ENCODE data around the gene OSER1. TPM values are rescaled to one million over a fixed set of nuclear protein-coding genes. Genes with fewer than 3 reads are reported as not detected.
"Not testable (repeated sequence)": the region's sequence is repeated elsewhere in the genome, so short reads cannot be mapped to it uniquely, and the experiment has no call there.

Gene OSER1
- 28.5 and 33.0 TPM in 2 replicates for total RNA-seq (2014; rRNA removed; shearing (Covaris generic))

GRCh38 chr20:44210406-44211176 lies at the start of gene OSER1:
OSER1 (minus strand) TSS chr20:44210771; CDS start chr20:44206957, 3,814 bp downstream.
- peak; percentile 100 for DNase-seq
- Histone ChIP-seq H3K4me3 (ENCODE audit: insufficient read depth, low read depth, low read length) (peak within 1 kb of the TSS; percentile 97), H3K36me3 (replicated peaks; ENCODE audit: control insufficient read depth, insufficient read depth, low read length) (no peaks in the 10 kb centered on the region; the same call in none of the 2 replicates), H3K27me3 (ENCODE audit: control insufficient read depth, insufficient read depth, low read length) (no peaks in the 10 kb centered on the region)

- Histone ChIP-seq H3K27me3 (ENCODE audit: control insufficient read depth, insufficient read depth, low read length) (no peaks in the 10 kb centered on the region), H3K36me3 (replicated peaks; ENCODE audit: control insufficient read depth, insufficient read depth, low read length) (no peaks in the 10 kb centered on the region), H3K4me3 (ENCODE audit: insufficient read depth, low read depth, low read length) (no peak overlapping the region)
- DNase-seq: no peak
Observed at GRCh38 chr20:44258226-44258890, 47.8 kb upstream of the OSER1 start.

GRCh38 chr20:44256961-44257360 lies 46.4 kb upstream of the OSER1 start:
- Histone ChIP-seq H3K27me3 (ENCODE audit: control insufficient read depth, insufficient read depth, low read length) (no peaks in the 10 kb centered on the region), H3K4me3 (ENCODE audit: insufficient read depth, low read depth, low read length) (no peak overlapping the region), H3K36me3 (replicated peaks; ENCODE audit: control insufficient read depth, insufficient read depth, low read length) (no peaks in the 10 kb centered on the region)
- no peak for DNase-seq

- Histone ChIP-seq H3K36me3 (replicated peaks; ENCODE audit: control insufficient read depth, insufficient read depth, low read length) (no peaks in the 10 kb centered on the region), H3K4me3 (ENCODE audit: insufficient read depth, low read depth, low read length) (no peak overlapping the region), H3K27me3 (ENCODE audit: control insufficient read depth, insufficient read depth, low read length) (no peaks in the 10 kb centered on the region)
- DNase-seq: no peak
Observed at GRCh38 chr20:44255942-44256341, 45.4 kb upstream of the OSER1 start.

- Histone ChIP-seq H3K4me3 (ENCODE audit: insufficient read depth, low read depth, low read length) (no peak overlapping the region), H3K36me3 (replicated peaks; ENCODE audit: control insufficient read depth, insufficient read depth, low read length) (no peaks in the 10 kb centered on the region), H3K27me3 (ENCODE audit: control insufficient read depth, insufficient read depth, low read length) (no peaks in the 10 kb centered on the region)
- DNase-seq: no peak
Observed at GRCh38 chr20:44254073-44254472, 43.5 kb upstream of the OSER1 start.

- no peaks in the 10 kb centered on the region for H3K36me3 ChIP-seq (replicated peaks; ENCODE audit: control insufficient read depth, insufficient read depth, low read length)
- H3K27me3 ChIP-seq (ENCODE audit: control insufficient read depth, insufficient read depth, low read length): no peaks in the 10 kb centered on the region
- peak; percentile 62 for DNase-seq
- H3K4me3 ChIP-seq (ENCODE audit: insufficient read depth, low read depth, low read length): no peak overlapping the region
Observed at GRCh38 chr20:44253528-44253927, 43.0 kb upstream of the OSER1 start.

GRCh38 chr20:44251284-44251683 lies 40.7 kb upstream of the OSER1 start:
- no peaks in the 10 kb centered on the region for H3K36me3 ChIP-seq (replicated peaks; ENCODE audit: control insufficient read depth, insufficient read depth, low read length)
- H3K27me3 ChIP-seq (ENCODE audit: control insufficient read depth, insufficient read depth, low read length): peaks cover 13% of the 10 kb centered on the region
- no peak for DNase-seq
- H3K4me3 ChIP-seq (ENCODE audit: insufficient read depth, low read depth, low read length): no peak overlapping the region

GRCh38 chr20:44248410-44248759 lies 37.8 kb upstream of the OSER1 start:
- no peak for DNase-seq
- Histone ChIP-seq H3K4me3 (ENCODE audit: insufficient read depth, low read depth, low read length) (no peak overlapping the region), H3K27me3 (ENCODE audit: control insufficient read depth, insufficient read depth, low read length) (peaks cover 13% of the 10 kb centered on the region), H3K36me3 (replicated peaks; ENCODE audit: control insufficient read depth, insufficient read depth, low read length) (no peaks in the 10 kb centered on the region)

- Histone ChIP-seq H3K4me3 (ENCODE audit: insufficient read depth, low read depth, low read length) (peak overlapping the region; percentile 63), H3K27me3 (ENCODE audit: control insufficient read depth, insufficient read depth, low read length) (peaks cover 13% of the 10 kb centered on the region), H3K36me3 (replicated peaks; ENCODE audit: control insufficient read depth, insufficient read depth, low read length) (no peaks in the 10 kb centered on the region)
- peak; percentile 94 for DNase-seq
Observed at GRCh38 chr20:44247586-44248409, 37.2 kb upstream of the OSER1 start.

GRCh38 chr20:44247131-44247571 lies 36.6 kb upstream of the OSER1 start, which contains the start of gene GDAP1L1:
GDAP1L1 (plus strand) TSS chr20:44247308; CDS start chr20:44247335, 27 bp downstream.
- H3K36me3 ChIP-seq (replicated peaks; ENCODE audit: control insufficient read depth, insufficient read depth, low read length): no peaks in the 10 kb centered on the region
- H3K4me3 ChIP-seq (ENCODE audit: insufficient read depth, low read depth, low read length): peak within 1 kb of the TSS; percentile 63
- peaks cover 13% of the 10 kb centered on the region for H3K27me3 ChIP-seq (ENCODE audit: control insufficient read depth, insufficient read depth, low read length)
- DNase-seq: peak; percentile 95

- Histone ChIP-seq H3K4me3 (ENCODE audit: insufficient read depth, low read depth, low read length) (no peak overlapping the region), H3K27me3 (ENCODE audit: control insufficient read depth, insufficient read depth, low read length) (peaks cover 13% of the 10 kb centered on the region), H3K36me3 (replicated peaks; ENCODE audit: control insufficient read depth, insufficient read depth, low read length) (no peaks in the 10 kb centered on the region)
- no peak for DNase-seq
Observed at GRCh38 chr20:44245977-44246376, 35.4 kb upstream of the OSER1 start.

GRCh38 chr20:44241796-44242195 lies 31.2 kb upstream of the OSER1 start:
- H3K27me3 ChIP-seq (ENCODE audit: control insufficient read depth, insufficient read depth, low read length): peaks cover 6% of the 10 kb centered on the region
- H3K36me3 ChIP-seq (replicated peaks; ENCODE audit: control insufficient read depth, insufficient read depth, low read length): no peaks in the 10 kb centered on the region
- no peak overlapping the region for H3K4me3 ChIP-seq (ENCODE audit: insufficient read depth, low read depth, low read length)
- DNase-seq: no peak

- not testable (repeated sequence) for H3K4me3 ChIP-seq (ENCODE audit: insufficient read depth, low read depth, low read length); DNase-seq; H3K36me3 ChIP-seq (replicated peaks; ENCODE audit: control insufficient read depth, insufficient read depth, low read length); H3K27me3 ChIP-seq (ENCODE audit: control insufficient read depth, insufficient read depth, low read length)
Observed at GRCh38 chr20:44236840-44237239, 26.3 kb upstream of the OSER1 start.

- no peaks in the 10 kb centered on the region for H3K36me3 ChIP-seq (replicated peaks; ENCODE audit: control insufficient read depth, insufficient read depth, low read length)
- H3K27me3 ChIP-seq (ENCODE audit: control insufficient read depth, insufficient read depth, low read length): no peaks in the 10 kb centered on the region
- DNase-seq: no peak
Observed at GRCh38 chr20:44235702-44236101, 25.1 kb upstream of the OSER1 start.

More at GRCh38 chr20:44235702-44236101, 25.1 kb upstream of the OSER1 start:
- H3K4me3 ChIP-seq (ENCODE audit: insufficient read depth, low read depth, low read length): no peak overlapping the region
